Measurements from ENCODE around the gene RUNX2. TPM values are rescaled to one million over a fixed set of nuclear protein-coding genes. Genes with fewer than 3 reads are reported as not detected.

RUNX2 gene
- total RNA-seq, 4 donors from 2014 or later: 0.65 to 2.4 (median 1.3) TPM

DNA sequence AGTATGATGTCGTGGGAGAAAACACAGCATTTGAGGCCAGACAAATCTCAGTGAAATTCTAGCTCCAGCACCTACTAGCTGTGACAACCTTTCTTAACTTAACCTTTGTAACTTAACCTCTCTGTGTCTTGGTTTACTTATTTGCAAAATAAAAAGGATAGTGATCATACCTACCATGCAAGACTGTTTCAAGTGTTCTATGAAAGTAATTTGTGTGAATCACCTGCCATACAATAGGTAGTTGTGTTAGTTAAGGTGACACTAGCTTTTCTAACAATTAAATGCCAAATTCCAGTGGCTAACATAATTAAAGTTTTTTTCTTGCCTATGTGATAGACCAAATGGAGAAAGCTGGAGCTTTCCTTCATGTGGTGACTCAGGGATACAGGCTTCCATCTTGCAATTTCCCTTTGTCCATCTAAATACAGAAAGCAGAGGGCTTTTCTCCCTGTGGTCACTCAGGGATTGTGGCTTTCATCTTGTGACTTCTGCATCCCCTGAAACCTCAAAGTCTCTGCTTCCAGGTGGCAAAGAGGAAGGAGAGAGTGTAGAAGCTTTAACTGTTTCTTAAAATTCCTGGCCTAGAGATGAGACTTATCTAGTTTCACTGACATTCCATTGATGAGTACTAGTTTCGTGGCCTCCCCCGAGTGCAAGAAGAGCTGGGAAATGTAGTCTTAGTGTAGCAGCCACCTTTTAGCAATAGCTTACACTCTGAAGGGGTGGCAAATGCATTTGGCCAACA is 376.1 kb downstream of the RUNX2 start:
- TF ChIP-seq, protein P1, sequence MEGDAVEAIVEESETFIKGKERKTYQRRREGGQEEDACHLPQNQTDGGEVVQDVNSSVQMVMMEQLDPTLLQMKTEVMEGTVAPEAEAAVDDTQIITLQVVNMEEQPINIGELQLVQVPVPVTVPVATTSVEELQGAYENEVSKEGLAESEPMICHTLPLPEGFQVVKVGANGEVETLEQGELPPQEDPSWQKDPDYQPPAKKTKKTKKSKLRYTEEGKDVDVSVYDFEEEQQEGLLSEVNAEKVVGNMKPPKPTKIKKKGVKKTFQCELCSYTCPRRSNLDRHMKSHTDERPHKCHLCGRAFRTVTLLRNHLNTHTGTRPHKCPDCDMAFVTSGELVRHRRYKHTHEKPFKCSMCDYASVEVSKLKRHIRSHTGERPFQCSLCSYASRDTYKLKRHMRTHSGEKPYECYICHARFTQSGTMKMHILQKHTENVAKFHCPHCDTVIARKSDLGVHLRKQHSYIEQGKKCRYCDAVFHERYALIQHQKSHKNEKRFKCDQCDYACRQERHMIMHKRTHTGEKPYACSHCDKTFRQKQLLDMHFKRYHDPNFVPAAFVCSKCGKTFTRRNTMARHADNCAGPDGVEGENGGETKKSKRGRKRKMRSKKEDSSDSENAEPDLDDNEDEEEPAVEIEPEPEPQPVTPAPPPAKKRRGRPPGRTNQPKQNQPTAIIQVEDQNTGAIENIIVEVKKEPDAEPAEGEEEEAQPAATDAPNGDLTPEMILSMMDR (IDR thresholded peaks at IDR 0.05): no peak
- no peak for ATAC-seq (ENCODE audit: low FRiP score)
- no peak for DNase-seq (ENCODE audit: low spot score)

DNA sequence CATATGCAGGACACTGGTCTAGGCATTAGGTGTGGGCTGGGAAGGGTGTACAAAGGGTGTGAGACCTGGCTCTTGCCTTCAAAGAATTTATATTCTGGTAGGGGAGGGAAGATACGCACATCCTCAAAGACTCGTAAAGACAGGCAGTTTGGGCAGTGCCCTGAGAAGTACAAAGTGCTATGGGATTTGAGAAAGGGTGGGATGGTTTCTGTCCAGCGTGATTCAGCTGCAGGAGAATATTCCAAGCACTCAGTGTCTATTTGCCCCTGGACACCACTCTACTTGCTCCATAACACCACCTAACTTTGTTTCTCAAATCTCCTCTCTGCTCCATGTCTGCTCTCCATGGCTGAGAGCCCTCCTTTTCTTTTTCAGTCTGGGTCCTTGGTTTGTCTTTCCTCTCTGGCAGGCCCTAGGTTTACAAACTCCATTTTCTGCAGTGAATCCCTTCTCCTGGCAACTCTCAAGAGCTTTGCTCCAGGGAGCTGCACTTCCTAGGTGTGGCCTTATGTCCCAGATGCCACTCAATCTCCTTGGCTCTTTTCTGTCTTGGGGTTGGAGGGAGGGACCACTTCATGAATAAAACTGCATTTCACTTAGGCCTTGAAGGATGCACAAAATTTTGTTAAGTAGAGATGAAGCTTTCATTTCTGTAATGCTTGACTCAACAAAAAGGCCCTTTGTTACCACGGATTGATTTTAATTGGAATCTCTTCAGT is 377.2 kb downstream of the RUNX2 start:
- DNase-seq (ENCODE audit: low spot score) (no peak), ATAC-seq (ENCODE audit: low FRiP score) (no peak)
- TF ChIP-seq, protein P1 (IDR thresholded peaks at IDR 0.05): no peak

DNA sequence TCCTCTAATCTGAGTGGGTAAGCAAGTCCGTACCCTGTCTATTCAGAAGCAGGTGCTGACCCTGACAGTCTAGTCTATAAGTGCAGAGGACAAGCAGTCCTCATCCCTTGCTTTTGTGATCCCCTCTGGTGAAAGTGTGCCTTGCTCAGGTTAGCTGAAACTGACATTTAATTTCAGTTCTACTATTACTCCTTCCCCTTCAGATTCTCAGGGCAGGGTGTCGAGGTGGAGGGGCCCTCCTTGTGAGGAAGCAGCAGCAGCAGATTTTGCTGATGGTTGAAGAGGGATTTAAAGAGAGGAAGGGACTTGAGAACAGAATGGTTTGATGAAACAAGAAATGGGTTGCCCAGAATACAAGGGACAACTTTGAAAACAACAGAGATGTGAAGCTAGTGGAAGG is 378.2 kb downstream of the RUNX2 start:
- no peak for DNase-seq (ENCODE audit: low spot score)
- ATAC-seq (ENCODE audit: low FRiP score): no peak
- TF ChIP-seq, protein P1 (IDR thresholded peaks at IDR 0.05): no peak

DNA sequence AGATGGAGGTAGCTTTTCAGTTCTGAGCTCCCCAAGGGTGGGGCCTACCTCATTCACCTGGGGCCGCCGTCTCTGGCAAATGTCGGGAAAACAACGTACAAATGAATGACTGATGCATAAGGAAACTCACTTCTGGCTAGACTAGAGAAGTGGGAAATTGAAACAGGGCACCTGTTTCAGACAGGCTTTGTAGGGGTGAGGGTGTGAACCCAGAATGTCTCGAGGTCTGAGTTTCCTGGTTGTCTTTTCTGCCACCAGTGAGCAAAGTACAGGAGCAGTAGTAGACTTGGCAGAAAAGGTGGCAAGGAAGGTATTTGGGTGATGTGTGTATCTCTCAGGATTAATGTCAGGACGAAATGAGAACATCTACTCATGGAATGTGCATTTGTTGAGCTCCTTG is 379.0 kb downstream of the RUNX2 start:
- TF ChIP-seq, protein P1 (IDR thresholded peaks at IDR 0.05): no peak
- ATAC-seq (ENCODE audit: low FRiP score) (no peak), DNase-seq (ENCODE audit: low spot score) (no peak)

DNA sequence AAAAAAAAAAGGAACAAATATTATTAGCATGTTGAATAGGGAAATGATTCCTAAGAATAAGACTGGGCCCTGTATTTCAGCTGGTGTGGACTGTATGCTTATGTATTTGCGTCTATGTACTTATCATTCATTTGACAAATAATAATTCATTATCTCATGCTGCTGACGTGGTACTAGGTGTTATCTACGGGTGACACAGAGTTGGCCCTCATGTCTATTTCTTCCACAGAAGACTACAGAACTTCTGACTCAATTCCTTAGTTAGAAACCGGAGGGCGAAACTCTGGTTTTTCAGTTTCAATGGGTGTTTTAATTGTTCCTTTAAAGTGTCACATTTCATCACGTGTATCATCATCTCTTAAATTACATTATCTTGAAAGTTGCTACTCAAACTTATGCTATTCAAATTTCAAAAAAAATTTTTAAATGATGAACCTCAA is 381.7 kb downstream of the RUNX2 start:
- TF ChIP-seq, protein P1 (IDR thresholded peaks at IDR 0.05): no peak
- ATAC-seq (ENCODE audit: low FRiP score): no peak
- DNase-seq (ENCODE audit: low spot score): no peak

DNA sequence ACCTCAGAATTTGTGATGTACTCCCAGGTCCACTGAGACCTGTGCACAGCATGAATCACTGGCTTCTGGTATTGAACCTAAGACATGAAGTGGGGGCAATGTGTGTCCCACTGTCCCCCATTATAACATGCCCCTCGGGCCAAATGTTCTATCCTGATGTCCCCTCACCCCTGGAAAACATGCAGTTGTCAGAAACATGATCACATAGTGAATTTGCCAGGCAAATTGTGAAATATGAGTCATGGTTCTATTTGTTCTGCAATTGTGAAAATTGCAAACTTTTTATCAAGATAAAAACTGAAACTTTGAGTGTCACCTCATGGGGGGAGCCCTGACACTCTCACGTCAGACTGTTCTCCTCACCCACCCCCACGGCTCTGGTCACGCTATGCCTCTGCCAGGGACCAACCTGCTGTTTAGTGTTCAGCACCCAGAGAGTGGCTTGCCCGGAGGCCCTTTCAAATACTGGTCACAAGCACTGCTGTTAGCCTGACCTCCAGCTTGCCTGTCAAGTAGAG is 382.2 kb downstream of the RUNX2 start:
- TF ChIP-seq, protein P1 (IDR thresholded peaks at IDR 0.05): no peak
- no peak for ATAC-seq (ENCODE audit: low FRiP score)
- no peak for DNase-seq (ENCODE audit: low spot score)

Measured in omental fat pad (tissue), 4 donors.